HG03064 (cell line): Measurements from ENCODE around the gene PMFBP1.

Experiments
- ATAC-seq: cut with Tn5 transposase; IDR thresholded peaks from one replicate; pipeline ENCODE4 v1.9.1; 2021; ENCODE audit warnings: low read depth; ENCODE audit not compliant: unreplicated experiment

The PMFBP1 gene

DNA sequence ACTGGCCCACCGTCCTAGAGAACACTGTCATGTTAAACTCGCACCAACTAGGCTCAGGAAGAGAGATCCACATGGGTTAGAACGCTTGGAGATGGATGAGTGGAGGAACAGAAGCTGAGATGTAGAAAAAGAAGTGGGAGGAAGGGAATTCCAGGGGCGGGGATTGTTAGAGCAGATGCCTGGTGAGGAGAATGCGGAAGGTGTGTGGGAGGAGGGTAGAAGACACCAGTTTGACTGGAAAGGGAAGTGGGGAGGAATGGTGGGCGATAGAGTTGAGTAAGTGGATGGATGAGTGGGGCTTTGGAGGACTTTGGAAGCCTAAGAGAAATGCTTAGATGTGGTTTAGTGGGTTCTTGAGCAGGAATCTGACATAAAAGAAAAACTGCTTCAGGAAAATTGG lies 40.9 kb downstream of the PMFBP1 start:
- ATAC-seq: no peak

GRCh38 chr16:72129976-72130656 lies 41.8 kb downstream of the PMFBP1 start:
- no peak for ATAC-seq

GRCh38 chr16:72128701-72129100 lies 43.3 kb downstream of the PMFBP1 start:
- ATAC-seq: no peak

DNA sequence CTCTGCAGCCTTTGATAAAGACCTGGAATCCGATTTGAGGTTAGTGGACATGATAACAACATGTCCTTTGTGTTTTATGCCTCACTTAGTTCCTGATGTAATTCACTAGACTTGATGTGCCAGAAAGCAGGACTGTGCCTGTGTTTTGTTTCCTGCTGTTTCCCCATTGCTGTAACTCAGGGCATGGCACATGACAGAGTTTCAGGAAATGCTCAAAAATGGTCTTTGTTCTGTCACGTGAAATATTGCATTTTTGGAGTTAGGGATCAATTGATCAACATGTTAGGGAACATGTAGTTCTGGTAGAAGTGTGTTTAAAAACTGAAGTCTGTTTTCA lies 45.6 kb downstream of the PMFBP1 start:
- no peak for ATAC-seq

GRCh38 chr16:72125635-72126428 lies 46.1 kb downstream of the PMFBP1 start:
- no peak for ATAC-seq

- ATAC-seq: no peak
Observed at GRCh38 chr16:72124761-72125634, 47.0 kb downstream of the PMFBP1 start.

GRCh38 chr16:72124148-72124547 lies 47.8 kb downstream of the PMFBP1 start:
- no peak for ATAC-seq

- ATAC-seq: no peak
Observed at GRCh38 chr16:72123426-72123825, 48.5 kb downstream of the PMFBP1 start.

GRCh38 chr16:72122916-72123315 lies 49.0 kb downstream of the PMFBP1 start:
- no peak for ATAC-seq

DNA sequence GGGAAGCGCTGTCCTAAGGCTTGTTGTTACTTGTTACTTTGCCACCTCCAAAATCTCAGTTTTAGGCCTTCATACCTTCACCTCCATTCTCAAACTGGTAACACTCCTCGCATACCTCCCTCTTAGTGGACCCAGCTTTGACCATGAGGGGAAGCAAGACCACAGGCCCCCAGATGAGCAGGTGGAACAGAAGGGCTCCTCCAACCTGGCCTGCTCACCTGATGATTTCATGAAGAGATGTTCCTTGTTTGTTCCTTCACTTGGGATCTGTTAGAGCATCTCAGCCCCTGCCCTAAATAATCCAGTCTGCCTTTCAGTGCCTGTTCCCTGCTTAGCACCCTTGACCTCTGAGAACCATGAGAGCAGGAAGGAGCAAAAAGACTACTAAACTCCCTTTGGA lies 49.6 kb downstream of the PMFBP1 start:
- no peak for ATAC-seq

- ATAC-seq: no peak
Observed at GRCh38 chr16:72120026-72120425, 51.9 kb downstream of the PMFBP1 start.

GRCh38 chr16:72113616-72113945 lies 58.4 kb downstream of the PMFBP1 start:
- ATAC-seq: no peak

DNA sequence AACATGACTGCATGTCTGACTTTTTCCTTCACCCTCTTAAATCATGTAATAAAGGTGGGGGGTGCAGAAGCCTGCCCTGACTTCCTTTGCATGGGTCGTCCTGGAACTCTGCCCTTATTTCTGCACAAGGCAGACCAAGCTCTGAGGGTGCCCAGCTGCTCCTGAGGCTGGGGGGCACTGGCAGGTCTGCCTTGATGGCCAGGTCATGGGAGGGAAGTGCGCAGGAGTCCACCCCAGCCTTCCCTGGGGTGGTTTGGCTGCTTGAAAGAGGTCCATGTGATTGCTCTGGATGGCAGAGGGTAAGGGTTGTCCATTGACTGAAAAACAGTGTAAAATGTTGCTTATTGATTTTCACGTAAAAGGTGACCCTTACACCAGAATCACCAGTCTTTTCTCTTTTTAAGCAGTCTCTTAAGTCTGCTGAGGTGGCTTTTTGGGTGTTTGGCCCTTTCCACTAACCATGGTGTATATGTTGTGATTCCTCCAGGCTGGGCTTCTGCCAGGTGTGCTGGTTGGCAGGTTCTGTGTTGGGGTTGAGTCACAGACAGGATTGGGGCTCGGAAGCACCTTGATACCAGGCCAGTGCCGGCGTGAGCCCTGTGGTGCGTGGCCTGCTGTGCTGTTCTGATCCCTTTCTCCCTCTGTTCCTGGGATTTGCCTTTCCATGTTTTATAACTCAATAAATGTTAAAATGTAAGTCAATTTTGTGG lies 58.9 kb downstream of the PMFBP1 start:
- ATAC-seq: no peak

GRCh38 chr16:72112452-72112792 lies 59.5 kb downstream of the PMFBP1 start:
- no peak for ATAC-seq

- ATAC-seq: no peak
Observed at GRCh38 chr16:72111657-72112451, 60.1 kb downstream of the PMFBP1 start.

GRCh38 chr16:72110662-72111615 lies 61.0 kb downstream of the PMFBP1 start:
- no peak for ATAC-seq

DNA sequence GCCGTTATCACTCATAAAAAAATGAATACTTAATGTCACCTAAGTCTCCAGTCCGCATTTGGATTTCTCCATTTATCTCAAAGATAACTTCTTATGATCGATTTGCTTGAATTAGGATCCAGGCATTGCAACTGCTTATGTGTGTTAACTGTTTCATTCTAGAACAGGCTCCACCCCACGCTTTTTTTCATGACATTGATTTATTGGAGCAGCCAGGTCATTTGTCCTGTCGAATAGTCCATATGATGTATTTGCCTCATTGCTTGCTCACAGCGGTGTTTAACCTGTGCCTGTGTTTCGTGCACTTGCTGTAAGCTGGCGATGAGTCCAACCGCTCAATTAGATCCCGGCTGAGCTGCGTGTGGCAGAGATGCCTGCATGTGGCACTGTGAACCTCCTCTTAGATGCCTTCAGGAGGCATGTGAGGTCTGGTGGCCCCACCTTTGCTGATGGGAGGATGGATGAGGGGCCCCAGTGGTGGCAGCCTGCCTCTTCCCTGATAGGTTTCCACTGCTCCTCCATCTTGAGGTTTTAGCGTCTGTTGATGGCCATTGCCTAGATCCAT lies 61.9 kb downstream of the PMFBP1 start:
- ATAC-seq: no peak

- no peak for ATAC-seq
Observed at GRCh38 chr16:72109300-72109699, 62.7 kb downstream of the PMFBP1 start.
